ENCODE data around the gene ZFP57. TPM values are rescaled to one million over a fixed set of nuclear protein-coding genes. Genes with fewer than 3 reads are reported as not detected.

The ZFP57 gene
- total RNA-seq, 1 experiment from 2014 or later: 6.4 TPM

GRCh38 chr6:29730575-29731126 lies 49.7 kb upstream of the ZFP57 start:
- CTCF ChIA-PET: interaction anchor here (1.6 kb wide), 1 partner anchor 35 kb away, joined by 4 read pairs; no protein-coding TSS in a partner anchor
- TF ChIP-seq FOXJ3 (CRISPR knock-in tag; IDR thresholded peaks at IDR 0.05; ENCODE audit: borderline replicate concordance) (no peak), ZNF423 (CRISPR knock-in tag; IDR thresholded peaks at IDR 0.05) (no peak), IRF1 (CRISPR knock-in tag; IDR thresholded peaks at IDR 0.05) (no peak), TCF7 (CRISPR knock-in tag; IDR thresholded peaks at IDR 0.05; ENCODE audit: low read depth) (no peak), E2F1 (CRISPR knock-in tag; IDR thresholded peaks at IDR 0.05) (no peak), USF1 (CRISPR knock-in tag; IDR thresholded peaks at IDR 0.05) (no peak), CTCF (IDR thresholded peaks at IDR 0.05) (no peak), ARID4B (CRISPR knock-in tag; IDR thresholded peaks at IDR 0.05; ENCODE audit: borderline replicate concordance) (no peak), ZNF263 (CRISPR knock-in tag; IDR thresholded peaks at IDR 0.05; ENCODE audit: low read depth) (no peak), ATF2 (CRISPR knock-in tag; IDR thresholded peaks at IDR 0.05; ENCODE audit: borderline replicate concordance, low read depth) (no peak), RELA (CRISPR knock-in tag; IDR thresholded peaks at IDR 0.05; ENCODE audit: borderline replicate concordance) (no peak), RORB (CRISPR knock-in tag; IDR thresholded peaks at IDR 0.05) (no peak), MAX (CRISPR knock-in tag; IDR thresholded peaks at IDR 0.05) (no peak), ZNF396 (CRISPR knock-in tag; IDR thresholded peaks at IDR 0.05; ENCODE audit: borderline replicate concordance) (no peak), PREB (CRISPR knock-in tag; IDR thresholded peaks at IDR 0.05; ENCODE audit: borderline replicate concordance) (no peak), SP1 (CRISPR knock-in tag; conservative IDR thresholded peaks at IDR 0.05) (no peak), NFYB (CRISPR knock-in tag; conservative IDR thresholded peaks at IDR 0.05; ENCODE audit: low read depth) (no peak), ZNF671 (CRISPR knock-in tag; IDR thresholded peaks at IDR 0.05) (no peak), GABPB1 (CRISPR knock-in tag; IDR thresholded peaks at IDR 0.05) (no peak), E2F5 (CRISPR knock-in tag; IDR thresholded peaks at IDR 0.05) (no peak)
- POLR2A ChIA-PET: no interaction called here

More at GRCh38 chr6:29730575-29731126, 49.7 kb upstream of the ZFP57 start:
- Mint-ChIP-seq H3K9me3 (no peaks in the 10 kb centered on the region), H3K4me3 (no peak overlapping the region), H3K27ac (no peak overlapping the region), H3K4me1 (no peaks in the 10 kb centered on the region), H3K27me3 (ENCODE audit: low read depth) (peaks cover 61% of the 10 kb centered on the region), H3K36me3 (no peaks in the 10 kb centered on the region; the same call in 1 of the 2 replicates)
- ATAC-seq: no peak
- no peak for DNase-seq (ENCODE audit: low spot score)

Measured in WTC11 (cell line).